Measurements from ENCODE around the gene SLC12A4.
"Not testable (repeated sequence)": the region's sequence is repeated elsewhere in the genome, so short reads cannot be mapped to it uniquely, and the experiment has no call there.

SLC12A4 gene

DNA sequence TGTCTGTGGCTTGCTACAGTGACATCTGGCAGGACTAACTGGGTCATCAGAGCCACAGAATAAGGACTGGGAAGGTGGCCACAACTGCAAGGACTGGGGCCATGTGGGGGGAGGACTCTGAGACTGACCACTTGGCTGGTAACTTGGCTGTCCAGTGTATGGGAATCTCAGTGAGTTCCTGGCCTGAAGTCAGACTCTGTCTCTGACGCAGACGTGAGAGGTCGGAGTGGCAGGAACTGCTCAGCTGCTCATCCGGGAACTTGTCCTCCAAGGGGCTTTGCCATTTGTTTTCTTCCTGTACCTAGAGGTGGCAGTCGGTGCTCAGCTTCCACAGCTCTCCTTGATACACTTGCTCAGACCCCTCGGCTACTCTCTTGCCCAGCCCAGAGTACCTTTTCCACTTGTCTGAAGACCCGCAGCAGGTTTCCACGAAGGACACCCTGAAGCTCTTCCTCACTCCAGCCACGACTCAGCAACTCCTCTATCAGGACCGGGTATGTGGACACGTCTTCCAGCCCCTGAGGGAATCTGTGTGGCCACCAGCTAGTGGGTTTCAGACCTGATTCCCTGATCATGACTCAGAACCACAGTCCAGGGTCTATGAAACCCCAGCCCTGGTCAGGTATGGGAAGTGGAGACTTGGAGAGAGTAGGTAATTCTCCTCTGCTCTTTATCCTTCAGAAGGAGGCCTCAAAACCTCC lies 19.2 kb upstream of the SLC12A4 start:
- DNase-seq (ENCODE audit: low spot score): no peak

DNA sequence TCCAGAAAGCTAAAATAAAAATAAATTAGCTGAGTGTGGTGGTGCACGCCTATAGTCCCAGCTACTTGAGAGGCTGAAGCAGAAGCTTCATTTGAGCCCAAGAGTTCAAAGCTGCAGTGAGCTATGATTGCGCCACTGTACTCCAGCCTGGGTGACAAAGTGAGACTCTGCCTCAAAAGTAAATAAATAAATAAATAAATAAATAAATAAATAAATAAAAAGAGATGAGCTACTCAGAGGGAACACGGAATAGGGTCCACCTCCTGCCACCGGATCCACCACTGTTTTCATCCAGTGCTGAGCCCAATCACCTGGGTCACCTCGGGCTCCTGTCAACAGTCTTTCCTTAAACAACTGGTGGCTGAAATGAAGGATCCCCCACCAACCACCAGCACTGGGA lies 18.5 kb upstream of the SLC12A4 start:
- DNase-seq (ENCODE audit: low spot score): no peak

DNA sequence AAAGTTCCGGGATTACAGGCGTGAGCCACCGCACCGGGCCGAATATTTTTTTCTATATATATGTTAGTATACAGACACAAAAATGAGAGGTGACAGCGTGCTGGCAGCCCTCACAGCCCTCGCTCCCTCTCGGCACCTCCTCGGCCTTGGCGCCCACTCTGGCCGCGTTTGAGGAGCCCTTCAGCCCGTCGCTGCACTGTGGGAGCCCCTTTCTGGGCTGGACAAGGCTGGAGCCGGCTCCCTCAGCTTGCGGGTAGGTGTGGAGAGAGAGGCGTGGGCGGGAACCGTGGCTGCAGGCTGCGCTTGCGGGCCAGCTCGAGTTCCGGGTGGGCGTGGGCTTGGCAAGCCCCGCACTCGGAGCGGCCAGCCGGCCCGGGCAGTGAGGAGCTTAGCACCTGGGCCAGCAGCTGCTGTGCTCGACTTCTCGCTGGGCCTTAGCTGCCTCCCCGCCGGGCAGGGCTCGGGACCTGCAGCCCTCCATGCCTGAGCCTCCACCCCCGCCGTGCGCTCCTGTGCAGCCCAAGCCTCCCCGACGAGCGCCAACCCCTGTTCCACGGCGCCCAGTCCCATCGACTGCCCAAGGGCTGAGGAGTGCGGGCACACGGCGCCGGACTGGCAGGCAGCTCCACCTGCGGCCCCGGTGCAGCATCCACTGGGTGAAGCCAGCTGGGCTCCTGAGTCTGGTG lies 13.7 kb upstream of the SLC12A4 start:
- no peak for DNase-seq (ENCODE audit: low spot score)

DNA sequence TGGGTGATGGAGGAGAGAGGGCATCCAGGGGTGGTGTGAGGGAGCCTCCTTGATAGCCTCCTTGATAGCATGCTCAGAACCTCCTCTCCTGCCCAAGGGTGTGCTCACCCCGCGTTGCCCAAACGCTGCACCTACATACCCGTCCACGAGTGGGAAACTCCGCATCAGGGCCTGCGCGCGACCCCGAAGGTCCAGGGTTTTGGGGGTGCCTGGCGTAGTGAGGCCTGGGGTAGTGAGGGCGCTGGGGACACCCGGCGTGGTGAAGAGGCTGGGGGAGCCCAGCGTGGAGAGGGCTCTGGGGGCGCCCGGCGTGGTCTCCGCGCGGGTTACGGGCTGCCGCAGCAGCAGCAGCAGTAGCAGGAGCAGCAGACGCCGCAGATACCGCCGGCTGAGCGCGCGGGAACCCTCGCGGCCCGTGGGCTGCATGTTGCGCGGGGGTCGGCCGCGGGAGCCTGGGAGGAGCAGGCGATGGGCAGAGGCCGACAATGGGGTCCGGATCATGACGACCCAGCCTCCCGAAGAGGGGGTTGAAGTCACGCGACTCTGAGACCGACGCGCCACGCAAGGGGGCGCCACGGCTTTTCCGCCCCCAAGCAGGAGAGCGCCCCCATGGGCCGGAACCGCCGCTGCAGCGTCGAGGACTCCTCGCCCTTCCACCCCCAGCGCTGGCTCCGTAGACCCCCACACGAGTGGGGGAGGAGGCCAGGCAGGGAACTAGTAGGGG lies 11.7 kb upstream of the SLC12A4 start, which contains the start of gene DPEP3:
TSS of gene DPEP3 (minus strand) at position 545 of the 724 bp plus-strand sequence. CDS start at position 426, 119 bp downstream.
- no peak for DNase-seq (ENCODE audit: low spot score)

DNA sequence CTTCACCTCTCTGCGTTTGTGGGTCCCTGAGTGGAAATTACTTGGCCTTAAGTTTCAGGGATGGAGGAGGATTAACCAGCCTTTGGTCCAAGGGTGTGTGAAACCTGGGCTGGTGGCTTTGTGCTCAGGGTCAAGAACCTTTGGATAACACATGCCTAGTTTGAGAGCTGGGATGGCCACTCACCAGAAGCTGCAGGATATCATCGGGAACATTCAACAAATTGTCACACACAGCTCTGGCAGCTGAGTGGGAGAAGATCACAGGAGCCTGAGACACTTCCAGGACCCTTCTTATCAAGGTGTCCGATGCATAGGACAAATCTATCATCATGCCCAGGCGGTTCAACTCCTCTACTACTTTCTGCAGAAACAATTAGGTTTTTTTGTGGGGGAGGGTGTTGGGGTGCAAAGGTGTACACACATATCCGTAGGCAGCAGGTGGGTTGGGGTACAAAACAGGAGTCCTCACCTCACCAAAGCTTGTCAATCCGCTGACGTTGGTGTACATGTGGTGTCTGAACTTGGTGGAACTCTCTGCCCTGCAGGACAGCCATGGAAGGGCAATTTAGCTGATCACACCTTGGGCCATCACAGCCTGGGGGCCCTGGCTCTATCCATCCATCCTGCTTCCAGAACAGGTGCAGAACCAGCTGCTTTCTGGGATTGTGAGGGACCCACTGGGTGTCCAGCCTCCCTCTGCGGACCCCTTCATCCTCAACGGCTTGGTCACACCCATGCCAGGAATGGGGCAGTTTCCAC lies 9.2 kb upstream of the SLC12A4 start:
- no peak for DNase-seq (ENCODE audit: low spot score)

DNA sequence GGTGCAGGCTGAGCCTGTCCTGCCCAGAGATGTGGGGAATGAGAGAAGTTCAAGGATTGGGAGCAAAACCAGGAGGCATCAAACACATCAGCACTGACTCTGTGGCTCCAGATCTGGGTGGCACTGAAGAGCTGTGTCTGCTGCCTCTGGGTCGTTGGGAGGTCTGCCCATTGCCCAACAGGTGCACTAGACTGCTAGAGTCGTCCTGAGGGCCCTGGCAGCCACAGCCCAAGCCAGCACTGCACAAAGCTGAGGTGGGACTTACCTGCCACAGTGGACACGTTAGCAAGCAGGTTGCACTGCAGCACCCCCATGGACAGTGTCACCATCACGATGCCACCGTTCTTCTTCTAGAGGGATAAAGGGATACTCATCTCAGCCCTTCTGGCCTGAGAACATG lies 8.6 kb upstream of the SLC12A4 start:
- no peak for DNase-seq (ENCODE audit: low spot score)

GRCh38 chr16:67976205-67976604 lies 7.8 kb upstream of the SLC12A4 start:
- no peak for DNase-seq (ENCODE audit: low spot score)

GRCh38 chr16:67975321-67976105 lies 7.1 kb upstream of the SLC12A4 start:
- no peak for DNase-seq (ENCODE audit: low spot score)

GRCh38 chr16:67972285-67972684 lies 3.8 kb upstream of the SLC12A4 start:
- DNase-seq (ENCODE audit: low spot score): not testable (repeated sequence)

DNA sequence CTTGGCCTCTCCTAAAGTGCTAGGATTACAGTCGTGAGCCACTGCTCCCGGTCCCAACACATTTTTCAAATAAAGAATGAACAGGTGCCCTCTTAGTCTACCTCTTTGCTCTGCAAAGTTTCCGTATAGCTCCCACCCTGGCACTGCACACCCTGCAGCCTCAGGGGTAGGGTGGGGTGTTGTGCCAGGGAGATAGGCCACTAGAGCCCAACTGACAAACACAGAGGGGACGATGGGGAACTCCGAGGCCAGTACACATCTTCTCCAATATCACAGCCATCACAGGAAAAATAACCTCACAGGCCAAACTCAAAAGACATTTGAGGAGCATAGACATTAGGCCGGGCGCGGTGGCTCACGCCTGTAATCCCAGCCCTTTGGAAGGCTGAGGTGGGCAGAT lies 2.7 kb upstream of the SLC12A4 start:
- no peak for DNase-seq (ENCODE audit: low spot score)

GRCh38 chr16:67969254-67970039 lies 1.0 kb upstream of the SLC12A4 start:
- no peak for DNase-seq (ENCODE audit: low spot score)

DNA sequence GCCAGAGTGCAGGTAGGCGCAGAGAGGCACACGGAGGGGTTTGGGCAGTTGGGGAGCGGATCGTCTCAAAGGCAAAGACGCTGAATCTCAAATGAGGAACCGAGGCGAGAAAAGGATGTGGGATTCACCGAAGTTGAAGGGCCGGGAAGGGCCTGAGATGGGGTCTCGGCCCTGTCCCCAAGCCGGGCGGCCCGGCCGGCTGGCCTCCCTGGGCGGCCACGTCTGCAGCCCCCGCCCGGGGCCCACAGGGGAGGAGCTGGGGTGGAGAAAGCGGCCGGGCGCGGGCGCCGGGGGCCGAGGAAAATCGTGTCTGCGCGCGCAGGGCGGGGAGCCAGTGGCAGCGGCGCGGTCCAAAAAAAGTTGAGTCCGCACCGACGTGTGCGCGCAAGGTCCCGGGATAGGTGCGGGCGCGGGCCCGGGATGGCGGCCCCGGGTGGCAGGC lies 458 bp downstream of the SLC12A4 start:
- DNase-seq (ENCODE audit: low spot score): peak; percentile 76

GRCh38 chr16:67967183-67967957 lies 1.1 kb downstream of the SLC12A4 start:
- no peak for DNase-seq (ENCODE audit: low spot score)

GRCh38 chr16:67966549-67967182 lies 1.8 kb downstream of the SLC12A4 start:
- no peak for DNase-seq (ENCODE audit: low spot score)

DNA sequence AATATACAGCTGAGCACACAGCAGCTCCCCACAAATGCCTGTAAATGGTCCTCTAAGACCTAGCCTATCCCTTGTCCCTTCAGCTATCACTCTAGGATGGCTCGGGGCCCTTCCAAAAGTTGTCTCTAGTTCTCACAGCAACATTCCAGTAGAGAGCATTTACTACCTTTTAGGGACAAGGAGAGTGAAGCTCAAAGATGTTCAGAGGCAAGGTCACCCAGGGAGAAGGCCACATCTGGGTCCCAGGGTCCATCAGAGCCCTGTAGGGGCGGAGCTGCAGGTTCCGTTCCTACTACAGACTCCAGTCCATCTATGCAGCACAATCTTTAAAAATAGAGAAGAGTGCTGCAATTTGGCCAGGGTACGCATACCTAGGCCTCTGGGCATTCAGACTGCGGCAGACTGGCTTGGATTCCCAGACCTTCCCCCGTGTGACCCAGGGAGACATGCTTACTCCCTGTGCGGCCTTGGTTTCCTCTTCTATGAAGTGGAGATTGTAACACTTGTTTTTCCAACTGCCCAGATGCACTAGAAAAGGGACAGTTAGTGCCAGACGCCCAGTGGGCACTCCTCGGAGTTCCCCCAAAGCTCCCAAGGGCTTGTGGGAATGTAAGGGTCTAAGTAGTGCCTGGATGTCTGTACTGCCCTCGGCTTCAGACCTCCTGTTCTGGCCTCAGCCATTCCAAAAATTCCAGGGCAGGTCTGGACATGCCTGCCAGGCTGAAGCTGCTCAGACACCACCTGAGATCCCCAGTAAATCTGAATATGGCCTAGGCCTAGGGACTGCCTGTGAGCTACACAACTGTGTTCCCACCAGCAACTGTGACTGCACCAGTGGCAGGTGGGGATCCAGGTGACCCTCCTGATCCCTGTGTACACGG lies 2.5 kb downstream of the SLC12A4 start:
- no peak for DNase-seq (ENCODE audit: low spot score)

- DNase-seq (ENCODE audit: low spot score): no peak
These were observed 3.8 kb downstream of the SLC12A4 start for GRCh38 chr16:67964477-67965131.

GRCh38 chr16:67963662-67964321 lies 4.6 kb downstream of the SLC12A4 start:
- no peak for DNase-seq (ENCODE audit: low spot score)
